ENCODE measurements around the gene HAGH.

Gene HAGH

DNA sequence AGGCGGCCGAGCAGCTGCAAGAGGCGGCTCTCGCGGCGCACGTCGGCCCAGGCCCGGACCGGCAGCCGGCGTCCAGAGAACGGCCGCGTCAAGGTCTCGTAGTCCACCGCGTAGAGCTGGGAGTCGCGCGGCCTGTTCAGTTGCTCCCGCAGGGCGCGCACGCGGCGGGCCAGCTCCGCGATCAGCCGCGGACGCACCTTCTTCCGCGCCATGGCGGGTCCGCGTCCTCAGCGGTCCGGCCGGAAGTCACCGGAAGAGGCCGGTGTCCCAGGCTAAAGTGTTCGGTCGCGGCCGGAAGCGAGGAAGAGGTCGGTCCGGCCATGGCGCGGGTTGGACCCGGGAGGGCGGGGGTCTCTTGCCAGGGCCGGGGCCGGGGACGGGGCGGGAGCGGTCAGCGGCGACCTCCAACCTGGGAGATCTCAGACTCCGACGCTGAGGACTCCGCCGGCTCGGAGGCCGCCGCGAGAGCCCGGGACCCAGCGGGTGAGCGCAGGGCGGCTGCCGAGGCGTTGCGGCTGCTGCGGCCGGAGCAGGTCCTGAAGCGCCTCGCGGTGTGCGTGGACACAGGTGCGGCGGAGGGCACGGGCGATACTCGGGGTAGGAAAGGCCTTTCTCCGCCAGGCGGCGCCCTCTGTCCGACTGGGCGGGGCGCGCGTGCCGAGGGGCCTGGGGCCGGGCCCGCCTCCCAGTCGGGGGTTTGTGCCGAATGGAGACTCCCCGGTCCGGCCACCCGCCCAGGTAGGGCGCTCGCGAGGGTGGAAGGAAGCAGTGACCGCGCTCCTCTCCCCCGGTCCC is 53.5 kb downstream of the HAGH start, which contains the start of gene MRPS34:
Gene MRPS34, minus strand, starts transcription at position 227 of the 795 bp plus-strand sequence. Its CDS starts 15 bp downstream, at position 212.
- peak within 1 kb of the TSS; percentile 96 for H3K4me3 ChIP-seq (ENCODE audit: low read depth, low read length)
- TF ChIP-seq, protein P1, sequence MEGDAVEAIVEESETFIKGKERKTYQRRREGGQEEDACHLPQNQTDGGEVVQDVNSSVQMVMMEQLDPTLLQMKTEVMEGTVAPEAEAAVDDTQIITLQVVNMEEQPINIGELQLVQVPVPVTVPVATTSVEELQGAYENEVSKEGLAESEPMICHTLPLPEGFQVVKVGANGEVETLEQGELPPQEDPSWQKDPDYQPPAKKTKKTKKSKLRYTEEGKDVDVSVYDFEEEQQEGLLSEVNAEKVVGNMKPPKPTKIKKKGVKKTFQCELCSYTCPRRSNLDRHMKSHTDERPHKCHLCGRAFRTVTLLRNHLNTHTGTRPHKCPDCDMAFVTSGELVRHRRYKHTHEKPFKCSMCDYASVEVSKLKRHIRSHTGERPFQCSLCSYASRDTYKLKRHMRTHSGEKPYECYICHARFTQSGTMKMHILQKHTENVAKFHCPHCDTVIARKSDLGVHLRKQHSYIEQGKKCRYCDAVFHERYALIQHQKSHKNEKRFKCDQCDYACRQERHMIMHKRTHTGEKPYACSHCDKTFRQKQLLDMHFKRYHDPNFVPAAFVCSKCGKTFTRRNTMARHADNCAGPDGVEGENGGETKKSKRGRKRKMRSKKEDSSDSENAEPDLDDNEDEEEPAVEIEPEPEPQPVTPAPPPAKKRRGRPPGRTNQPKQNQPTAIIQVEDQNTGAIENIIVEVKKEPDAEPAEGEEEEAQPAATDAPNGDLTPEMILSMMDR (IDR thresholded peaks at IDR 0.05; ENCODE audit: borderline replicate concordance, insufficient read depth, low read depth, low read length): peak; percentile 88

DNA sequence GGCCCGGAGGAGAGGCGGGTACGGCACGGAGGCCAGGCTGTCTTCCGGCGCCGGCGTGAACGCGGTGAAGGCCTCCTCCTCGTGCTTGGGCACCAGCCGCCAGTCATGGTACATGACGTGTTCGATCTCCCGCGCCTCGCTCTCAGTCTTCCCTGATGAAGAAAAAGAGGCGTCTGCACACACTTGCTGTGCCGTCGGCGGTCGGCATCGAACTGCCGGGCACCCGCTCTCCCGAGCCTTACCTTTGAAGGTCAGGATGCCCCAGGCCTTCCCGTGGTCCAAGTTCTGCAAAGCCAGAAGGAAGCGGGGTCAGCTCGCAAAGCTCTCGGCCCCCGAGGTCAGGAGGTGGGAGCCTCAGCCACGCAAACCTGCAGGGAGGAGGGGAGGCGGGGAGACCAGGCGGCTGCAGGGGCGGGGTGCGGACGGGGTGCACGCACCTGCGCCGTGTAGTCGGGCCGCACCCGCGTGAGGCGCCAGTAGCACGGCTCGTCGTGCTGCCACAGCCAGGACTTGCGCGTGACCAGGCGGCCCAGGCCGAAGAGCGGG is 54.2 kb downstream of the HAGH start, which contains the start of gene EME2:
Gene EME2, plus strand, starts transcription at position 449 of the 546 bp plus-strand sequence. CDS start 418 bp downstream, outside the sequence.
- TF ChIP-seq, protein P1 (IDR thresholded peaks at IDR 0.05; ENCODE audit: borderline replicate concordance, insufficient read depth, low read depth, low read length): no peak
- H3K4me3 ChIP-seq (ENCODE audit: low read depth, low read length): peak within 1 kb of the TSS; percentile 96

DNA sequence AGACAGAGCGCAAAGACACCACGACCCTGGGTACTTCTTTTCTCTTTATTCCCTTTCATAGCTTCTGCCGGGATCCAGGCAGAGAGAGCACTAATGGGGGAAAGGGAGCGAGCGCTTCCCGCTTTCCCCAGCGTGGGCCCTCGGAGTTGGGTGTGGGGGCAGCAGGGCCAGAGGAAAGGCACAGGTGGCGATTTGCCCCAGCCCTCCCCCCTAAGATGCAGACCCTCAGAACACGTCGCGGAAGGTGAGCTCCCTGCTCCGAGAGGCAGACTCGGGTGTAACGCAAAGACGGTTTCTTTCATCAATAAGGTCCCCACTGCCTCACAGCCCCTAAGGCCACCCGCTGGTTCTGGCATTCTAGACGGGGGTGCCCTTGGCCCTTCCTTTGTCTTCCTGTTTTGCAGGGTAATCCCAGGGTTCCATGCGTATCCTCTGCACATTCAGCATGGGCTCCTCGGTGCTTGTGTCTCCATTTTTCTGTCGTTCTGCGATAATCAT is 54.7 kb downstream of the HAGH start:
- H3K4me3 ChIP-seq (ENCODE audit: low read depth, low read length): peak overlapping the region; percentile 96
- TF ChIP-seq, protein P1 (IDR thresholded peaks at IDR 0.05; ENCODE audit: borderline replicate concordance, insufficient read depth, low read depth, low read length): no peak

DNA sequence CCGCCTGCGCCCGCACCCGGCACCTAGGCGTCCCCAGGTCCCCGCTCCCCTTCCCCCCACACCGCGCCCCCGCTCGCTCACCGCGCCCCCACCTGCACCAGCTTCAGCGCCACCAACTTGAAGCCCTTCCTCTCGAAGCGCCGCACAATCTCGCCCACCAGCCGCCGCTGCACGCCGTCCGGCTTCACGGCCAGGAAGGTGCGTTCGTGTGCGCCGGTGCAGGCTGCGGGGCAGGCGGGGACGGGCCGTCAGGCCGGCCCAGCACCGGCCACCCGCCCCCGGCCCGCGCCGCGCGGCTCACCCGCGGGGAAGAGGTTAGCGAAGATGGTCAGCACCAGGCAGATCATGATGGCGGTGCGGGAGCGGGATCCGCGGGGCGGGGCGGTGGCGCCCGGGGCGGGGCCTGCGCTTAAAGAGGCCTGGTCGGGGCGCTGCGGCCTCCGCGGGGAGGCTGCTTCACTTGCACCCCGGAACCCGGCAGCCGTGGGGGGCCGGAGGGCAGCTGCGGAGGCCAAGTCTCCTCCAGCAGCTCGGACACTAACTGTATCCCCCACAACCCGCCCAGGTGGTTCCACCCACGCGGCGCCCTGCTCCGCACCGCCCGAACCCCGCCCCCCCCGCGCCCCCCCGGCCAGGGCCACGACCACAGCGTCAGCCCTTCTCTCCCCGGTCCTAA is 55.3 kb downstream of the HAGH start, which contains the start of gene NME3:
Gene NME3, minus strand, starts transcription at position 356 of the 676 bp plus-strand sequence. Its CDS starts 9 bp downstream, at position 347.
- TF ChIP-seq, protein P1 (IDR thresholded peaks at IDR 0.05; ENCODE audit: borderline replicate concordance, insufficient read depth, low read depth, low read length): no peak
- H3K4me3 ChIP-seq (ENCODE audit: low read depth, low read length): peak within 1 kb of the TSS; percentile 96

DNA sequence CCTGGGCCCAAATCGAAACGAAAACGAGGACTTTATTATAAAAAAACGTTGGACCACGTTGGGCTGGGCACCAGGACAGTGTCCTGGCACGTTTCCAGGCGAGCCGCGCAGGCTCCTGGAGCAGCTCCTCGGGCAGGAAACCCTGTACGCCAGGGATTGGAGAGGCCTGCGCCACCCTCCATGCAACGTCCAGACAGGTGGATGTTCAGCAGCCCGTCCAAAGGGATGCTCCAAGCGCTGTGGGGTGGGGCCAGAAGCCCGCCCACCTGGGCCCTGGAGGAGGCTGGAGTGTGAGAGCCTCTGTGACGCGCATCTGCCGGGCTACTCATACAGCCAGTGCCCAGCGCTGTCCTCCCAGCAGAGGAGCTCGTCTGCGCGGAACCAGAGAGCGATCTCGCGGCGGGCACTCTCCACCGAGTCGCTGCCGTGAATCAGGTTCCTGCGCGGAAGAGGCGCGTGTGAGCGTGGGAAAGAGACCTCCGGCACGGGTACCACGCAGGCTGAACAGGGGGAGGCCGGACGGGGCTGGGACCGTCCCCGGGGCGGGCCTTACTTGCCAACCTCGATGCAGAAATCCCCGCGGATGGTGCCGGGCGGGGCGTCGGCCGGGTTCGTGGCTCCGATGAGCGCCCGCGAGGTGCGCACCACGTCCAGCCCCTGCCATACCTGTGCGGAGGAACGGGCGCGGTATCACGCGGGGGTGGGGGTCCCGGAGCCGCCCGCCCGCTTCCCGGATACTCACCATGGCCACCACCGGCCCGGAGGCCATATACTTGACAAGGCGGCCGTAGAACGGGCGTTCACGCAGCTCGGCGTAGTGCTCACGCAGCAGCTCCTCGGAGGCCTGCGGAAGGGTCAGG is 56.1 kb downstream of the HAGH start:
- TF ChIP-seq, protein P1 (IDR thresholded peaks at IDR 0.05; ENCODE audit: borderline replicate concordance, insufficient read depth, low read depth, low read length): no peak
- H3K4me3 ChIP-seq (ENCODE audit: low read depth, low read length): peak overlapping the region; percentile 96

All from GM12875 (cell line).